ENCODE results near the gene CTNNAL1. TPM values are rescaled to one million over a fixed set of nuclear protein-coding genes. Genes with fewer than 3 reads are reported as not detected.

The CTNNAL1 gene
- total and polyA plus RNA-seq, 2 donors (not counting 3 experiments of a cell fraction or from before 2014, with no cell fraction given): 29.5 to 76.2 TPM

DNA sequence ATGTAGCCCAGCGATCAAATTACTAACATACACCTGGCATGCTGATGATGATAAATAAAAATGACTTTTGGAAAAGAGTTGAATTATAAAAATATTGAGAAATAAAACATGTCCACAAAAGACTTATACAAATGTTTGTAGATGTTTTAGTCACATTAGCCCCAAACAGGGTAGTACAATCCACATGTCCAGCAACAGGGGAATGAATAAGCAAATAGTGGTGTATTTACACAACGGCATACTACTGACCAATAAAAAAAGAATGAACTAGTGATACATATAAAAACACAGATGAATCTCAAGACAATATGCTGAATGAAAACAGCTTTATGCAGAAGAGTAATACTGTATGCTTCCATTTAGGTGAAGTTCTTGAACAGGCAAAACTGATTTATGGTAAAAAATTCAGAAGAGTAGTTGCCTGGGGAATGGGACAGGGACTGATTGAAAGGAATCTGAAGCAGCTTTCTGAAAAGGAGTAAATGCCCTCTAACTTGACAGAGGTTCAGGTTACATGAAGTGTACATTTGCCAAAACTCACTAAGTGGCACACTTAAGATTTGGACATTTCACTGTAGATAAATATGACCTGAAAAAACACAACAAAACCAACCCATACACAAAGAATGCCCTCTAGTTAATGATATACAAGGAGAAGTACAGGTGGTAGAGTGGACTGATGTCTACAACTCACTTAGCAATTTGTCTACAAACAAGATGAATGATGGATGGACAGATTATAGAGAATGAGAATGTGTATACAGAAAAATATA, 115.8 kb downstream of the CTNNAL1 start:
- no peaks in the 10 kb centered on the region for H3K27me3 ChIP-seq (ENCODE audit: control insufficient read depth in 2 of 2, insufficient read depth in 2 of 2, low read length in 2 of 2)

More for the DNA sequence above, 115.8 kb downstream of the CTNNAL1 start:
- BruUV-seq (replicated peaks): no TSS peak
- dilution Hi-C loops (cut with MboI; ENCODE audit: extremely low pct_ligation_motif_present, low sequenced_read_pairs) (no loop called here), intact Hi-C loops (cut with micrococcal nuclease) (no loop called here)
- H3K27ac ChIP-seq (ENCODE audit: insufficient read depth, low read depth, low read length): no peak overlapping the region
- H2AFZ ChIP-seq (ENCODE audit: low read depth, low read length): no peak overlapping the region
- no peaks in the 10 kb centered on the region for H3K79me2 ChIP-seq (ENCODE audit: control insufficient read depth, insufficient read depth, low read length)
- H3K4me1 ChIP-seq (ENCODE audit: control insufficient read depth, extremely low read depth, insufficient read depth, low read length): no peaks in the 10 kb centered on the region
- H3K9ac ChIP-seq (replicated peaks; ENCODE audit: extremely low read depth, insufficient read depth, low read length): no peak overlapping the region
- ChIA-PET CTCF (interaction anchor here (1.6 kb wide), 1 partner anchor 57 kb away, joined by 7 read pairs; no protein-coding TSS in a partner anchor), POLR2A (no interaction called here)
- no peaks in the 10 kb centered on the region for H4K20me1 ChIP-seq (replicated peaks; ENCODE audit: control insufficient read depth, extremely low read depth, insufficient read depth, low read length)
- no peaks in the 10 kb centered on the region for H3K9me1 ChIP-seq (replicated peaks; ENCODE audit: control insufficient read depth, extremely low read depth, insufficient read depth, low read length)
- peaks cover 14 to 25% of the 10 kb centered on the region in 2 experiments for H3K36me3 ChIP-seq (ENCODE audit: control insufficient read depth in 2 of 2, extremely low read depth in 1 of 2, insufficient read depth in 2 of 2, low read length in 2 of 2)
- no peak for DNase-seq (ENCODE audit: low read depth, low spot score)
- H3K4me3 ChIP-seq (replicated peaks in 1 of 3; ENCODE audit: insufficient read depth in 1 of 3, low read depth in 1 of 3, low read length in 3 of 3): no peak overlapping the region
- no peak for FAIRE-seq
- no peaks in the 10 kb centered on the region for H3K9me3 ChIP-seq (replicated peaks; ENCODE audit: control insufficient read depth, insufficient read depth, low read length)
- no peak overlapping the region for H3K4me2 ChIP-seq (ENCODE audit: insufficient read depth, low read length)
- TF ChIP-seq, protein P1, sequence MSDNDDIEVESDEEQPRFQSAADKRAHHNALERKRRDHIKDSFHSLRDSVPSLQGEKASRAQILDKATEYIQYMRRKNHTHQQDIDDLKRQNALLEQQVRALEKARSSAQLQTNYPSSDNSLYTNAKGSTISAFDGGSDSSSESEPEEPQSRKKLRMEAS (IDR thresholded peaks at IDR 0.05; ENCODE audit: insufficient read depth, insufficient read length): no peak
- no peak for TF ChIP-seq EZH2 (IDR thresholded peaks at IDR 0.05; ENCODE audit: borderline replicate concordance, low read depth, low read length, severe bottlenecking)
- TF ChIP-seq GATA2 (IDR thresholded peaks at IDR 0.05; ENCODE audit: insufficient read depth, insufficient read length, low read depth, low read length): no peak
- no peak for TF ChIP-seq POLR2A (IDR thresholded peaks at IDR 0.05; ENCODE audit: low read depth, low read length)
- no peak for TF ChIP-seq CTCF (IDR thresholded peaks at IDR 0.05; ENCODE audit: extremely low read depth in 1 of 2, insufficient read depth in 1 of 2, low read depth in 1 of 2, low read length in 2 of 2)
- no peak for TF ChIP-seq MYC (IDR thresholded peaks at IDR 0.05; ENCODE audit: low read depth, low read length)
- no peak for TF ChIP-seq FOS (IDR thresholded peaks at IDR 0.05; ENCODE audit: borderline replicate concordance, insufficient read depth, low read length)
- TF ChIP-seq JUN (IDR thresholded peaks at IDR 0.05; ENCODE audit: borderline replicate concordance, insufficient read depth, insufficient read length, low read depth): no peak
- TF ChIP-seq POLR2AphosphoS5 (IDR thresholded peaks at IDR 0.05; ENCODE audit: insufficient read depth, low read depth, low read length): no peak
